HCT116 (cell line): ENCODE data around the gene CLPTM1L. TPM values are rescaled to one million over a fixed set of nuclear protein-coding genes. Genes with fewer than 3 reads are reported as not detected.

Experiments used
- ATAC-seq: fragments of 200-7000 bp; cut with Tn5 transposase; 2 replicates; pipeline ENCODE4 v1.9.1; 2020; ENCODE audit warnings: mild to moderate bottlenecking, moderate library complexity
- BruUV-seq: library from RNA; stranded (reverse); fragments of 400-500 nt; replicated peaks from 2 replicates; lab custom pipeline; 2021; lab: Mats Ljungman, UMichigan
- CTCF ChIA-PET: fragments of 300-600 bp; sonication (Branson Sonifier 250); formaldehyde crosslinking; loops from one replicate; lab custom pipeline; 2021; ENCODE audit warnings: antibody characterized with exemption; lab: Charles Lee
- POLR2A ChIA-PET: fragments of 300-600, 350-600 bp; sonication (Branson Sonifier 250); formaldehyde crosslinking; loops from one replicate; lab custom pipeline; 2021; ENCODE audit warnings: antibody characterized with exemption; lab: Charles Lee
- RAD21 ChIA-PET, 2 experiments: fragments of 300-600 bp; sonication (Branson Sonifier 250); formaldehyde crosslinking; loops; one replicate each; lab custom pipeline; 2023; ENCODE audit warnings: low total read pairs in 2 of 2; ENCODE audit not compliant: uncharacterized antibody in 2 of 2, unreplicated experiment in 2 of 2, low non-redundant PET in 1 of 2; lab: Charles Lee
- DNase-seq: peaks from one replicate; pipeline ENCODE4 v3.0.0-alpha.2; 2010; ENCODE audit warnings: low read depth, low spot score
- H2AFZ ChIP-seq: fragments of 200-600 bp; shearing (Covaris generic), sonication (generic); 2 replicates; pipeline ENCODE4 v1.6.1; 2017; ENCODE audit warnings: low read depth, mixed run types, mixed read lengths, antibody characterized with exemption, low read length; ENCODE audit not compliant: poor library complexity, severe bottlenecking
- H3K27ac ChIP-seq: 2 replicates; pipeline ENCODE4 v1.5.1; 2012; ENCODE audit warnings: low read depth, low read length
- H3K27me3 ChIP-seq: fragments of 200-600 bp; sonication (generic); 2 replicates; pipeline ENCODE4 v1.6.1; 2016; ENCODE audit warnings: mixed run types, low read length, mixed read lengths; ENCODE audit not compliant: insufficient read depth
- H3K36me3 ChIP-seq, 2 experiments: fragments of 200-500 bp in 1 of 2; fragments of 200-600 bp in 1 of 2; sonication (Bioruptor generic) in 1 of 2; sonication (generic) in 1 of 2; 2 replicates each; pipeline versions ENCODE4 v1.5.1 to v1.6.1; 2014 to 2016; ENCODE audit warnings: low read length in 2 of 2, inconsistent platforms in 1 of 2, mixed read lengths in 1 of 2, mixed run types in 1 of 2; ENCODE audit not compliant: insufficient read depth in 2 of 2, control insufficient read depth in 1 of 2
- H3K4me1 ChIP-seq, 2 experiments: fragments of 200-600 bp in 1 of 2; sonication (generic) in 1 of 2; 2 replicates each; pipeline versions ENCODE4 v1.5.1 to v1.6.1; 2012 to 2017; ENCODE audit warnings: low read length in 2 of 2, inconsistent platforms in 1 of 2, mild to moderate bottlenecking in 1 of 2, mixed read lengths in 1 of 2, mixed run types in 1 of 2, moderate library complexity in 1 of 2; ENCODE audit not compliant: insufficient read depth in 2 of 2, control insufficient read depth in 1 of 2
- H3K4me2 ChIP-seq: fragments of 200-600 bp; sonication (generic); 2 replicates; pipeline ENCODE4 v1.6.1; 2017; ENCODE audit warnings: mixed run types, low read length, mixed read lengths
- H3K4me3 ChIP-seq, 2 experiments: fragments of 200-600 bp in 1 of 2; sonication (generic) in 1 of 2; replicated peaks in 1 of 2; 2 replicates each; pipeline ENCODE4 v1.5.1; 2011 to 2016; ENCODE audit warnings: low read length in 2 of 2, control low read depth in 1 of 2, low read depth in 1 of 2, mild to moderate bottlenecking in 1 of 2, mixed read lengths in 1 of 2, mixed run types in 1 of 2
- H3K79me2 ChIP-seq: fragments of 200-600 bp; sonication (generic); 2 replicates; pipeline ENCODE4 v1.6.1; 2017; ENCODE audit warnings: mild to moderate bottlenecking, mixed run types, low read length, moderate library complexity, mixed read lengths; ENCODE audit not compliant: insufficient read depth
- H3K9ac ChIP-seq: fragments of 200-600 bp; sonication (generic); 2 replicates; pipeline ENCODE4 v1.6.1; 2016; ENCODE audit warnings: low read length, mixed read lengths
- H3K9me2 ChIP-seq: fragments of 200-600 bp; sonication (generic), shearing (Covaris generic); 2 replicates; pipeline ENCODE4 v1.6.1; 2017; ENCODE audit warnings: mixed run types, mild to moderate bottlenecking, moderate library complexity; ENCODE audit not compliant: insufficient read depth
- H3K9me3 ChIP-seq, 2 experiments: fragments of 200-500 bp in 1 of 2; fragments of 200-600 bp in 1 of 2; sonication (Bioruptor generic) in 1 of 2; sonication (generic) in 1 of 2; 2 replicates each; pipeline ENCODE4 v1.6.1; 2014 to 2017; ENCODE audit warnings: low read length in 2 of 2, mixed read lengths in 2 of 2, inconsistent platforms in 1 of 2, low read depth in 1 of 2, mild to moderate bottlenecking in 1 of 2, mixed run types in 1 of 2, moderate library complexity in 1 of 2; ENCODE audit not compliant: control insufficient read depth in 1 of 2, insufficient read depth in 1 of 2
- H4K20me1 ChIP-seq: fragments of 200-600 bp; sonication (generic), shearing (Covaris generic); 2 replicates; pipeline ENCODE4 v1.6.1; 2017; ENCODE audit warnings: mixed run types, mild to moderate bottlenecking, moderate library complexity; ENCODE audit not compliant: insufficient read depth
- CTCF ChIP-seq, 3 experiments: fragments of 200-600 bp in 1 of 3; sonication (generic) in 1 of 3; IDR thresholded peaks in 2 of 3; conservative IDR thresholded peaks in 1 of 3; 2 replicates each; pipeline ENCODE4 v1.5.1; 2012 to 2017; ENCODE audit warnings: low read depth in 2 of 3, low read length in 2 of 3, antibody characterized with exemption in 1 of 3, borderline replicate concordance in 1 of 3, control low read depth in 1 of 3, mild to moderate bottlenecking in 1 of 3, mixed read lengths in 1 of 3, mixed run types in 1 of 3, moderate library complexity in 1 of 3; ENCODE audit not compliant: insufficient read depth in 1 of 3
- MAX ChIP-seq: IDR thresholded peaks from 2 replicates; pipeline ENCODE4 v1.6.1; 2012
- SIN3A ChIP-seq: IDR thresholded peaks from 2 replicates; pipeline ENCODE4 v1.6.1; 2012; ENCODE audit warnings: low read depth
- TCF7L2 ChIP-seq: IDR thresholded peaks from 2 replicates; pipeline ENCODE4 v1.7.0; 2011; ENCODE audit warnings: borderline replicate concordance, inconsistent platforms; ENCODE audit not compliant: insufficient read depth, insufficient read length; ENCODE audit errors: extremely low read depth
- ZBTB33 ChIP-seq: IDR thresholded peaks from 2 replicates; pipeline ENCODE4 v1.6.1; 2011; ENCODE audit warnings: mild to moderate bottlenecking, low read length, moderate library complexity; ENCODE audit not compliant: insufficient replicate concordance; ENCODE audit errors: extremely low read depth
- intact Hi-C: fragments of 100-400 bp; cut with micrococcal nuclease; formaldehyde crosslinking; loops from 2 replicates; pipeline ENCODE4 v1.10.0; 2022
- total RNA-seq: library from RNA; stranded (reverse); gene quantifications from one replicate; pipeline ENCODE4 v1.2.1, GENCODE V29; 2021; ENCODE audit not compliant: unreplicated experiment

CLPTM1L gene
- total RNA-seq, 1 experiment from 2014 or later: 98.4 TPM

DNA sequence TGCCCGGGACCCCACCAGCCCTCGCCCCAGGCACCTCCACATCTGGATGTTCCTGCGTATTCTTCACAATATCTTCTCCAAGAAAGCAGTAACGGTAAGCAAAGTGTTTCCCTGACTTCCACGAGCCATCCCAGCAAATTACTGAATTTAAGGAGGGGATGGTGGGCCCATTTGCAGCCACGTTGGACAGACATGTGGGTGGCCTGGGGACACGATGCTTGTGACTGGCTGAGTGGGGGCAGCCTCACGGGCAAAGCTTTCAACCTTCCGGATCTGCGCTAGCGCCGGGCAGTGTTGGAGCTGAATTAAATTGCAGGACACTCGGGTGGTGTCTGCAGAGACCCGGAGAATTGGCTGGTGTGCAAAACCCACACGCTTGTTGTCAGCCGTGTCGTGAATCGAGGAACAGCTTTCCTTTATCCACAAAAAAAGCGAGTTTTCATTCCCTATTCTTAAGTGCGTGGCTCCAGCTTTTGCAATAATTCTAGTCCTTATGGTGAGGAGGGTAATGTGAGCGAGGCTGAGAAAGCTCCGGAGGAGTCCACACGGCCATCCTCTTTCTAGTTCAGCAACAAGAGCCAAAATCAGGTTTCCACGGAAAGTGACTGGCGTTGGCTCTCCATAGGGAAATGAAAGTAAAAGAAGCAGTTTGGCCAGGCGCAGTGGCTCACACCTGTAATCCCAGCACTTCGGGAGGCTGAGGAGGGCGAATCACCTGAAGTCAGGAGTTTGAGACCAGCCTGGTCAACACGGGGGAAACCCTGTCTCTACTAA, 17.5 kb upstream of the CLPTM1L start:
- no peak overlapping the region for H3K4me2 ChIP-seq
- POLR2A ChIA-PET: no interaction called here
- H3K9me3 ChIP-seq: no peaks in the 10 kb centered on the region
- no peak overlapping the region for H3K9ac ChIP-seq
- peaks cover 36% of the 10 kb centered on the region; the same call in 1 of the 2 replicates for H3K27me3 ChIP-seq
- H3K4me1 ChIP-seq: no peaks in the 10 kb centered on the region
- ATAC-seq: no peak
- no peak overlapping the region for H2AFZ ChIP-seq
- CTCF ChIA-PET: no interaction called here
- H3K9me2 ChIP-seq: no peaks in the 10 kb centered on the region
- RAD21 ChIA-PET: no interaction called here
- H4K20me1 ChIP-seq: 0 out of 2 replicates have a peak, but pooled peaks cover 3% of the 10 kb centered on the region
- no peaks in the 10 kb centered on the region for H3K36me3 ChIP-seq
- H3K27ac ChIP-seq: no peak overlapping the region
- DNase-seq: no peak
- intact Hi-C loops: no loop called here
- TF ChIP-seq TCF7L2 (no peak), ZBTB33 (no peak), CTCF (IDR thresholded peaks at IDR 0.05 in 2 of 3, conservative IDR thresholded peaks at IDR 0.05 in 1 of 3; ENCODE audit: borderline replicate concordance in 1 of 3, insufficient read depth in 1 of 3, low read depth in 2 of 3, low read length in 2 of 3) (no peak), MAX (no peak), SIN3A (no peak)
- BruUV-seq: no TSS peak
- no peaks in the 10 kb centered on the region for H3K79me2 ChIP-seq
- H3K4me3 ChIP-seq: no peak overlapping the region
